Measurements from ENCODE around the gene RGS7. TPM values are rescaled to one million over a fixed set of nuclear protein-coding genes. Genes with fewer than 3 reads are reported as not detected.

Gene RGS7
- total RNA-seq, 4 donors from 2014 or later: 1.9 TPM; not detected in 3

DNA sequence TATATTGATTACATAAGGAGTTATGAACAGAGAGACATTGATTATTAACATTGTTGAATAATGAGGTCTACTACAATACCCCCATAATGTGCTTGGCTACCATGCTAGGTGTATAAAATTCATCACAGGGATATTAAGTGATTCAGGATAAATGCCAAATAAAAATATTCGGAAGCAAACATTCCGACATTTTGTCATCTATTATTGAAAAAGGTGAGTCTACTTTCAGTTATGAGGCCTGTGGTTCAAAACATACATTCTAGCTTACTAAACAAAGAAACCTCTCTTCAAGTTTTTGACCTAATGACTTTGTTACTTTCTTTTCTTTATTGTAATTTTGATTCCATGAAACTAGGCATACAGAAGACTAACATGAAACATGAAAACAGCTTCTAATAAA, 554.7 kb downstream of the RGS7 start:
- no peaks in the 10 kb centered on the region for H3K4me1 ChIP-seq
- no peak overlapping the region for H3K27ac ChIP-seq
- no peak overlapping the region for H3K4me3 ChIP-seq
- H3K27me3 ChIP-seq: no peaks in the 10 kb centered on the region
- H3K36me3 ChIP-seq: no peaks in the 10 kb centered on the region
- H3K9me3 ChIP-seq: no peaks in the 10 kb centered on the region
- TF ChIP-seq POLR2A (IDR thresholded peaks at IDR 0.05): no peak
- TF ChIP-seq, protein P1, sequence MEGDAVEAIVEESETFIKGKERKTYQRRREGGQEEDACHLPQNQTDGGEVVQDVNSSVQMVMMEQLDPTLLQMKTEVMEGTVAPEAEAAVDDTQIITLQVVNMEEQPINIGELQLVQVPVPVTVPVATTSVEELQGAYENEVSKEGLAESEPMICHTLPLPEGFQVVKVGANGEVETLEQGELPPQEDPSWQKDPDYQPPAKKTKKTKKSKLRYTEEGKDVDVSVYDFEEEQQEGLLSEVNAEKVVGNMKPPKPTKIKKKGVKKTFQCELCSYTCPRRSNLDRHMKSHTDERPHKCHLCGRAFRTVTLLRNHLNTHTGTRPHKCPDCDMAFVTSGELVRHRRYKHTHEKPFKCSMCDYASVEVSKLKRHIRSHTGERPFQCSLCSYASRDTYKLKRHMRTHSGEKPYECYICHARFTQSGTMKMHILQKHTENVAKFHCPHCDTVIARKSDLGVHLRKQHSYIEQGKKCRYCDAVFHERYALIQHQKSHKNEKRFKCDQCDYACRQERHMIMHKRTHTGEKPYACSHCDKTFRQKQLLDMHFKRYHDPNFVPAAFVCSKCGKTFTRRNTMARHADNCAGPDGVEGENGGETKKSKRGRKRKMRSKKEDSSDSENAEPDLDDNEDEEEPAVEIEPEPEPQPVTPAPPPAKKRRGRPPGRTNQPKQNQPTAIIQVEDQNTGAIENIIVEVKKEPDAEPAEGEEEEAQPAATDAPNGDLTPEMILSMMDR (IDR thresholded peaks at IDR 0.05): no peak
- no peak for DNase-seq

DNA sequence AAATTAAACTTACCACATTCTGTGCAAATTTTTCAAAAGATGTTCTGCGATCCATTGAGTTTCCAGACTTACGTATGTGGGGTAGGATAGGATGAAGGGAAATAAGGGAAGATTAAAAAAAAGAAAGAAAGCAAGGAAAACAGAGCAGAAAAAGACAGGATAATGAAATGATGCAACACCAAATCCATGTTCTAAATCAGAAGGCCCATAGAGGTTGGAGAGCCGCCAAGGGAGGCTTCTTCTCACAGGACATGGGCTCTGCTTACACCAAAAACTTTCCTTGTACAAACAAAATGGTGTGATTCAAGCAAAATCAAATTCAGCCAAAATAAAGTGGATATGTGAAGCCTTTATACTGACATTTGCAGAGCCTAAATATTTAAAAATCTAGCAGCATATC, 555.6 kb downstream of the RGS7 start:
- TF ChIP-seq POLR2A (IDR thresholded peaks at IDR 0.05): no peak
- TF ChIP-seq, protein P1 (IDR thresholded peaks at IDR 0.05): no peak
- Histone ChIP-seq H3K36me3 (no peaks in the 10 kb centered on the region), H3K27me3 (no peaks in the 10 kb centered on the region), H3K9me3 (no peaks in the 10 kb centered on the region), H3K27ac (no peak overlapping the region), H3K4me3 (no peak overlapping the region), H3K4me1 (no peaks in the 10 kb centered on the region)
- no peak for DNase-seq

DNA sequence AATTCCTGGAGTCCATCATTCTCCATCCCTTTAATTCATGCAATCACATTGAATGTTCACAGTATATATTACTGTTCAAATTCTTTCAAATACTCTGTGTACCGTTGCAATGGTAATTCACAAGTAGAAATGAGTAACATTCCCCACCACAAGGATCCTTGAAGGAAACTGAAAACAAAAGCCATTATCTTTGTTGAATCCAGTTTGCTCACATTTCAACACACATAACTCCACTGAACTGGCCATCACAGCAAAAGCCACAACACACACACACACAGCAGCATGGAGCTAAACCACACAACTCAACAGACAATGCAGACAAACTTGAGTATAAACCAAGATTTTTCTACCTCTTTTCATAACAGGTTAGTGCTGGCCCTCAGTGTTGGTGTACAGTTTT, 556.7 kb downstream of the RGS7 start:
- no peaks in the 10 kb centered on the region for H3K27me3 ChIP-seq
- H3K4me3 ChIP-seq: no peak overlapping the region
- H3K9me3 ChIP-seq: no peaks in the 10 kb centered on the region
- H3K27ac ChIP-seq: no peak overlapping the region
- no peak for DNase-seq
- H3K36me3 ChIP-seq: no peaks in the 10 kb centered on the region
- TF ChIP-seq POLR2A (IDR thresholded peaks at IDR 0.05): no peak
- TF ChIP-seq, protein P1 (IDR thresholded peaks at IDR 0.05): no peak
- no peaks in the 10 kb centered on the region for H3K4me1 ChIP-seq

DNA sequence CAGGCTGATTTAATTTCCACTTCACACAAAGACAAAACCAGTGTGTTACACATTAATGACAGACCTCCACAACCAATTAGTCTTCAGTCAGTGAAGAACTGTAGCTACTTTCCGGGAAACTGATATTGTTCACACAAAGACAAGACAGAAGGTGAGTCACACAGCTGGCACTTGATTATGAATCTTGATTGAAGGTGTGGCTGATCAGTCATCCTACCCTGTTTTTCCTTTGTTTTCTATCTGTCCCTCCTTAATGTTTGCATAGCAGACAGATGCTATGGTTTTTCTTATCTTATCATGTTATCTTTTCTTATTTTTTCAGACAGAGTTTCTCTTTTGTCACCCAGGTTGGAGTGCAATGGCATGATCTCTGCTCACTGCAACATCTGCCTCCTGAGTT, 560.0 kb downstream of the RGS7 start:
- Histone ChIP-seq H3K36me3 (no peaks in the 10 kb centered on the region), H3K27ac (no peak overlapping the region), H3K4me1 (no peaks in the 10 kb centered on the region), H3K27me3 (no peaks in the 10 kb centered on the region), H3K9me3 (no peaks in the 10 kb centered on the region), H3K4me3 (no peak overlapping the region)
- no peak for DNase-seq
- TF ChIP-seq POLR2A (IDR thresholded peaks at IDR 0.05): no peak
- TF ChIP-seq, protein P1 (IDR thresholded peaks at IDR 0.05): no peak

DNA sequence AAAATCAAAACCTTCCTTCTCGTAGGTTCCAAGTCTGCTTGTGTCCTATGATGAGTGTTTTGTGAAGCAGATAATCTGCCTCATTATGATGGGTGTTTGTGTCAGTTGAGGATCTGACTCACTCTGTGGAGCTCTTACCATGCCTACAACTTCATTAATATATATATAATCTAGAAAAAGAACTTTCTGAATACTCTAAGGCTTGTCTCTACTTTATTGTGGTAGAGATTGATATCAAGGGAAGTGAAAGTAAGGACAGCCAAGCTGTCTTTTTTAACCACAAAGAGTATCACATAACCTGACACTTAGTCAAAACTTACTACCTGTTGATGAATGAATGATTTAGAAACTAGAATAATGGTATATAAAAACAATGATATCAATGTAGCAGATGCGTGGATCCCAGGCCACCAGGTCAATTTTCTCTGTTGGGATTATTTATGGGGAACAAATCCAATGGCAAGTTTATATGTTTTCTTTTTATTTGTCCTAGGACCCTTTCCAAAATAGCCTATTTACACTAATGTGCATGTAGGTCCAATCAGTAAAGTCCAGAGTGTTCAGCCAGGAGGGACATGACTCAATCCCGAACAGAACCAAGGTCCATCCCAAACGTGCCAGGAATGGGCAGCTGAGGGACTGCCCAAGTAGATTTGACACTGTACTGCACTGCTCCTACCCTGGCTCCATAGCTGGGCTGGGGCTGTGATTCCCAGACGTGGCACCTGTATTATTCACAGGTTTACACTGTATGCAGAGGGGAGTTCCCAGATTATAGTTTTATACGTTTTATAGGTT, 562.8 kb downstream of the RGS7 start:
- Histone ChIP-seq H3K9me3 (no peaks in the 10 kb centered on the region), H3K27me3 (no peaks in the 10 kb centered on the region), H3K27ac (no peak overlapping the region), H3K4me1 (no peaks in the 10 kb centered on the region), H3K4me3 (no peak overlapping the region), H3K36me3 (no peaks in the 10 kb centered on the region)
- no peak for DNase-seq
- TF ChIP-seq, protein P1 (IDR thresholded peaks at IDR 0.05): no peak
- no peak for TF ChIP-seq POLR2A (IDR thresholded peaks at IDR 0.05)

All from Peyer's patch (tissue), 4 donors.